Inflammatory macrophage (primary cell): Measurements from ENCODE around the gene TUBA3E.
A peak's percentile ranks its signal among the peaks of the same experiment; 100 is the strongest.
"Not testable (repeated sequence)": the region's sequence is repeated elsewhere in the genome, so short reads cannot be mapped to it uniquely, and the experiment has no call there.

ENCODE experiments used
- DNase-seq, 2 donors: peaks; one replicate each; pipeline ENCODE4 v3.0.0-alpha.2; 2020 to 2022

TUBA3E gene

DNA sequence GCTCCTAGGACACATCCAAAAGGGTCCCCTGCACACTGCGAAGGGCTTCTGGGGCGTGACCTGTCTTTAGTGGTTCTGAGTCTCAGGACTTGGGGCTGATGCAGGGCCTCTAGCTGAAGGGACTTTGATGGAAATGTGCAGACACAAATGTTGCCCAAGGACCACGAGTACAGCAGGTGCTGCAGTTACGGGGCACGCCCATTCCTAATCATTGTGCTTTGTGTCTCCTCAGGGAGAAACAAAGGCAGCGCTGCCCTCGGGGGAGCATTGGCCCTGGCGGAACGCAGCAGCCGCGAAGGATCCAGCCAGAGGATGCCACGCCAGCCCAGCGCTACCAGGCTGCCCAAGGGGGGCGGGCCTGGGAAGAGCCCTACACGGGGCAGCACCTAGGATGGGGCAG lies 8.0 kb downstream of the TUBA3E start:
- DNase-seq: no peak

GRCh38 chr2:130188958-130189357 lies 9.3 kb downstream of the TUBA3E start:
- not testable (repeated sequence) for DNase-seq

GRCh38 chr2:130187859-130188792 lies 10.1 kb downstream of the TUBA3E start:
- DNase-seq: not testable (repeated sequence)

DNA sequence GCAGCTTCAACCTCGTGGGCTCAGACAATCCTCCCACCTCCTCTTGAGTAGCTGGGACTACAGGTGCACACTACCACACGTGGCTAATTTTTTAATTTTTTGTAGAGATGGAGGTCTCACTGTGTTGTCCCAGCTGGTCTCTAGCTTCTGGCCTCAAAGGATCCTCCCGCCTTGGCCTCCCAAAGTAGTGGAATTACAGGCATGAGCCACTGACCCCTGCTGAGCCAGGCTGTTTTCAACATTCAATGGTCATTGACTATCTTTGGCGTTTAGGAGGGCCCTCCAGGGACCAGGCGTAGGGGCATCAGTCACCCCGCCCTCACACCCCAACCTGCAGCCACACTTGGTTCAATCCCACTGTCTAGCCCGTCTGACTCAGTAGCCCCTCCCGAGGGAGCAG lies 11.0 kb downstream of the TUBA3E start:
- DNase-seq: no peak

DNA sequence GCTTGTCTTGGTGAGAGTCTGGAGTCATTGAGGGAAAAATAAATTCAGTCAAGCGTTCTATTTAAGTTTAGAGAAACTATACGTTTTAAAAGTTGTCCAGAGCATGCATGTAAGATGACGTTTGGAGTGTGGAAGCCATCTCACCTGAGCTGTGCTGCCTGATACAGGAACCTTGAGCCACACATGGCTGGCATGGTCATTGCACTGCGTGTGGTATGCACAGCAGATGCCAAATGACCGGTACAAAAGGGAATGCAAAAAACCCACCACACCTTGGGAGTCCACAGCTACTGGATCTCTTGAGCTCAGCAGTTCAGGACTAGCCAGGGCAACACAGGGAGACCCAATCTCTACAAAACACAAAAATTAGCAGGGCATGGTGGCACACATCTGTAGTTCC lies 11.8 kb downstream of the TUBA3E start:
- DNase-seq: no peak

DNA sequence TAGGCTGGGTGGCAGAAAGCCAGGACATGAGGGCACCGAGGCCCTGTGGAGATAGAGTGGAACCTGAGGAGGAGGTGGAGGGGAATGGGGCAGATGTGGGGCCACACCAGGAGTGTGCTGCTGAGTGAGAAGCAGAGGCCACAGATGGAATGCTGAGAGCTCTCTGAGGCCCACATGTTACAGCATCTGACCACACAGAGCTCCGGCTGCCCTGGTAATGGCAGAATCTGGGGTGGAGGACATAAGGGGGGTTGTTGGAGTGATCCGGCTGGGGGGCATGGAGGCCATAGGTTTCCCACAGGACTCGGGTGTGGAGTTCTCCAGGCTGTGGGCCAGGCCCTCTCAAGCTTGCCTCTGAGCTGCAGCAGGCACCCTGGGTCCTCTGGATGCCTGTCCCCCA lies 12.3 kb downstream of the TUBA3E start:
- no peak for DNase-seq

DNA sequence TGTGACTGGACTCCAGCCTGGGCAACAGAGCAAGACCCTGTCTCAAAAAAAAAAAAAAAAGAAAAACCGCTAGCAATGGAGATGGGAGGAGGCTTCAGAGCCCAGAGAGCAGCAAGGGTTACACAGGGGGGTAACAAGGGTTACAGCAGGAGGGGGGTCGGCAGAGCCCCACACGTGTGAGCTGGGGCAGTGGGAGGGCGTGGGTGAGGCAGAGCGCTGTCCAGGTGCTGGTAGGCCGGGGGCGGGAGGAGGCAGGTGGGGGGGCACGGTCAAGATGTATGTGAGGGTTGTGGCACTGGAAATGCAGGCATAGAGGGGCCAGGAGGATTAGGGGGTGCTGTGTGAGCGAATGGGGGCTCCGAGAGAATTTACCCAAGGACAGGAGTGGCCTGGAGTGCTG lies 12.8 kb downstream of the TUBA3E start:
- DNase-seq: no peak

DNA sequence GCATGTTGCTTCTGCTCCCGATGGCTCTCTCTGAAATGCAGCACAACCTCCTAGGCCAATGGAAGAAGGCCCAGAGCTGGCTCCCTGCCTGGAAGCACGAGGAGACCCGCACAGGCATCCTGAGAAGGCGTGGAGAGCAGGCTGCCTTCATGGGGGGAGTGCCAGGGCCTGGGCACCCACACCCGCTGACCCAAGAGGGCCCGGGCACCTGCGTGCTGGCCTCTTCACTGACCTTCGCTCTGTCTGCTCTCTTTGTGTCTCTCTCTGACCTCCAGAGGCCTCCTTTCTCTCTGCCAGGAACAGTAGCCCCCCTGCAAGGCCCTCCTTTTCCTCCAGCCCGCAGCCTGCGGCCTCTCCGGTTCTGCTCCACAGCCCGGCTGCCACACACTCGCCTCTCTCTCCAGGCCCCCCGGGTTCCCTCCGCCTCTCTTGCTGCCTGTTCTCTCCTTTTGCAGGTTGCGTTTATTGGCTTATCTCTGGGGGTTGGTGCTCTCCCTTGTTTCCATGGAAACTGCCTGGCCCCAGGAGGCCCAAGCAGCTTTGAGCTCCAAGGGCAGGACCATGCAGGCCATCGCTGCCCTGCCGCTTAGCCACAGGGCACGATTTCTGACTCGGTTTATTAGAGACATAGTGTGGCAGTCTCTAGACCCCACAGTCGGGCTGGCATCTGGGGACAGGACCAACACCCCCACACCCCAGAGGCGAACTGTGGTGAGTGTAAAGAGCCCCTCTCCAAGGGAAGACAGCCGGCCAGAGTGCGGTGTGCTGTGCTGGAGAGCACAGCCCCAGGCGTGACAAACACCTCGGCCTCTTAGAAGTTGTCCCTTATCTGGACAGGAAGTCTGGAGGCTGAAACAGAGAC lies 14.5 kb downstream of the TUBA3E start:
- no peak for DNase-seq

- not testable (repeated sequence) for DNase-seq
Measured at GRCh38 chr2:130182826-130183511, 15.3 kb downstream of the TUBA3E start.

DNA sequence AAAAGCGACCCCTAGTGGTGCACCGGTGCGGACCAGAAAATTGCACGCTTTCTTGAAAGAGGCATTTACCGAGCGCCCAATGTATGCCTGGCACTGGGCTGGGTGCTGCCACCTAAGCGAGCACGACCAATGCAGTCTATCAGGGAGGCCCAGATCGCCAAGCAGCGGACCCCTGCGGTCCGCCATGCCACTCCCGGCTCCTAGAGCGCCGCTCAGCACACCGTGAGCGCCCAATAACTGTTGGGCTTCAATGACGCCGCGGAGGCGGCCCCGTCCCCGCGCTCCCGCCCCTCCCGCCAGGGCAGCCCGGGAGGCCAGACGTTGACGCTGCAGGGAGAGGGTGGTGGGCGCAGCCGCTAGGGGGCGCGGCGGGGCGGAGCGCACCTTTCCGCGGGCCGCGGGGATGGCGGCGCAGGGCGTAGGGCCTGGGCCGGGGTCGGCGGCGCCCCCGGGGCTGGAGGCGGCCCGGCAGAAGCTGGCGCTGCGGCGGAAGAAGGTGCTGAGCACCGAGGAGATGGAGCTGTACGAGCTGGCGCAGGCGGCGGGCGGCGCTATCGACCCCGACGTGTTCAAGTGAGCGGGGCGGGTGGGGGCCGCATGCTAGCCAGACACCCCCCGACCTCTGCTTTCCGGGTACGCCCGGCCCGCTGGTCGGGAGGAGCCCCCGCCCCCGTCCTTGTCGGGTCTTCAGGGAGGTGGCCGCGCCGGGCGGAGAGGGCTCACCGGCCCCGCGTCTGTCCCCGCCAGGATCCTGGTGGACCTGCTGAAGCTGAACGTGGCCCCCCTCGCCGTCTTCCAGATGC lies 16.2 kb downstream of the TUBA3E start, which contains the start of gene MZT2B:
Gene MZT2B, plus strand, starts transcription at position 383 of the 803 bp plus-strand sequence. Its CDS starts 21 bp downstream, at position 404.
- peak; percentile 89 to 91 for DNase-seq

DNA sequence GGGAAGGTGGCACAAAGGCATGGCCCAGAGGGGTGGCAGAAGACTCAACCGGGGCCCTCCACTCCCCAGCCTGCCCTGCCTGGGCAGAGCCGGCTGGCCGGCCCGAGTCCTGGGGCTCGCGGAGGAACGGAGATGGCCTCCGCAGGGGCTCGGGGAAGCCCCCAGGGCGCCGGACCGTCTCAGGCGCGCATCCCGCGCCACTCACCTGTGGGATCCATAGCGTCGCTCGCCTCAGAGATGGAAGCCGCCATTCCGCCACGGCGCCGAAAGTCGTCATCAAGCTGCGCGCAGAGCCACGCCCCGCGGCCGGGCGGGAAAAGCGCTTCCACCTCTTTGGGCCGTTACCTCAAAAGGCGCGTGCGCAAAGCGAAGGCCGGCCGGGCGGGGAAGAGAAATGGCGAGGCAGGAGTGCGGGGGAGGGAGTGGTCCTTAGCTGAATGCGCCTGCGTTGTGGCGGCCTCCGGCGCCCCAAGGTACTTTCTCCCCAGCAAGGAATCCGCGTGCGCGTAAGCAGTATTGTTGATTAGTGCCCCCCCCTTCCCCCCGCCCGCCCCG lies 16.8 kb downstream of the TUBA3E start, which contains the start of gene SMPD4:
Gene SMPD4, minus strand, starts transcription at position 278 of the 555 bp plus-strand sequence. CDS start 5,010 bp downstream, outside the sequence.
- peak; percentile 96 for DNase-seq

GRCh38 chr2:130180404-130181324 lies 17.6 kb downstream of the TUBA3E start:
- DNase-seq: not testable (repeated sequence)

GRCh38 chr2:130174866-130175265 lies 23.4 kb downstream of the TUBA3E start:
- not testable (repeated sequence) for DNase-seq

DNA sequence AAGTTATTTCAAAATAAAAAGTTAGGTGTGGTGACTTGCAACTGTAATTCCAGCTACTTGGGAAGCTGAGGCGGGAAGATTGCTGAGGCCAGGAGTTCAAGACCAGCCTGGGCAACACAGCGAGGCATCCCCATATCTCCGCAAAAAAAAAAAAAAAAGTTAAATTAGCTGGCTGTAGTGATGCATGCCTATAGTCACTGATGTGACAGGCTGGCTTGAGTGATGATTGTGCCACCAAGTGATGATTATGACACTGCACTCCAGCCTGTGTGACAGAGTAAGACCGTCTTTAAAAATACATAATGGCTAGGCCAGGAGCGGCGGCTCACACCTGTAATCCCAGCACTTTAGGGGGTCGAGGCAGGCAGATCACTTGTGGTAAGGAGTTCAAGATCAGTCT lies 28.3 kb downstream of the TUBA3E start:
- DNase-seq: no peak

DNA sequence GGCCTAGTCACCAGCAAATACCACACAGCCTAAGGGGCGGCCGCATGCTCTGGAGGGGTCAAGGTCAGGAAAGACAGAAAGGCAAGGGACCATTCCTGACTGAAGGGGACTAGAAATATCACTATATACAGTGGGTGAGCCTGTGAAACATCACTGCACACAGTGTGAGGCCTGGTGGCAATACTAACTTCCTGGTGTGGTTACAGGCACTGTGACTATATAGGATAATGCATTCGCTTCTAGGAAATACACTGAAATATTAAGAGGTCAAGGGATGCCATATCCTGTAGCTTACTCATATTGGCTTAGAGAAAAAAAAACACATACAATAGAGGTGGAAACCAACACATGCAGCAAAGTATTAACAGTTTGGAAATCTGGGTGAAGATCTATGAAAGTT lies 29.1 kb downstream of the TUBA3E start:
- DNase-seq: not testable (repeated sequence)

- DNase-seq: not testable (repeated sequence)
Measured at GRCh38 chr2:130166611-130167010, 31.6 kb downstream of the TUBA3E start.

GRCh38 chr2:130165293-130166016 lies 32.8 kb downstream of the TUBA3E start:
- no peak for DNase-seq

DNA sequence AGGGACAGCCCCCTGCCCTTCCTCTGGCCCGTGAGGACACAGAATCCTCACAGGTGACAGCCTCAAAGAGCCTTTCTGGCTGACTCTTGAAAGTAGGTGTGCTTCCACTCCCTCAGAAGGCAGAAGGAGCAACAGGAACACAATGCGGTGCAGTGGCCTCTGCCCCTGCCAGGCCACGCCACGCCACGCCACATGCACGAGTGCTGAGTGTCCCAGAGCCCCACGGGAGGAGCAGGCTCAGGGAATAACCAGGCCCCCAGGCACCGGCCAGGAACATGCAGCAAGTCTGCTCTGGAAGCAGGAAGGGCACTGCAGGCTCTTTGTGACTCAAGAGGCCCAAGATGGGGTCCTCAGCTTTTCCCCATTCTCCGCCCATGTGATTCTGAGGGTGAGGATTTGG lies 35.3 kb downstream of the TUBA3E start:
- DNase-seq: no peak

GRCh38 chr2:130162486-130162885 lies 35.8 kb downstream of the TUBA3E start:
- not testable (repeated sequence) for DNase-seq
